ENCODE measurements around the gene SCNN1G. TPM values are rescaled to one million over a fixed set of nuclear protein-coding genes. Genes with fewer than 3 reads are reported as not detected.

Gene SCNN1G
- total and polyA plus RNA-seq, 9 of the 15 experiments (the other 6 are each of a cell fraction or from before 2014, with no cell fraction given), result not detected

- ChIA-PET CTCF (ENCODE audit: low intra/inter-chr PET ratio) (no interaction called here), POLR2A (no interaction called here)
- no peak overlapping the region for H3K4me3 ChIP-seq
- DNase-seq (ENCODE audit: extremely low read depth in 1 of 4, low spot score in 3 of 4), result no peak
- H3K9ac ChIP-seq (ENCODE audit: insufficient read depth in 1 of 2, low read depth in 2 of 2, low read length in 2 of 2), result no peak overlapping the region
- FAIRE-seq, result no peak
- 7% methylated on average over 5 of the region's 5 CpGs for WGBS (ENCODE audit: insufficient coverage, low coverage, missing lambda C conversion rate)
- H2AFZ ChIP-seq (ENCODE audit: low read depth, low read length), result no peak overlapping the region
- H3K9me1 ChIP-seq (ENCODE audit: control insufficient read depth, insufficient read depth, low read length), result no peaks in the 10 kb centered on the region
- TF ChIP-seq, protein P1, sequence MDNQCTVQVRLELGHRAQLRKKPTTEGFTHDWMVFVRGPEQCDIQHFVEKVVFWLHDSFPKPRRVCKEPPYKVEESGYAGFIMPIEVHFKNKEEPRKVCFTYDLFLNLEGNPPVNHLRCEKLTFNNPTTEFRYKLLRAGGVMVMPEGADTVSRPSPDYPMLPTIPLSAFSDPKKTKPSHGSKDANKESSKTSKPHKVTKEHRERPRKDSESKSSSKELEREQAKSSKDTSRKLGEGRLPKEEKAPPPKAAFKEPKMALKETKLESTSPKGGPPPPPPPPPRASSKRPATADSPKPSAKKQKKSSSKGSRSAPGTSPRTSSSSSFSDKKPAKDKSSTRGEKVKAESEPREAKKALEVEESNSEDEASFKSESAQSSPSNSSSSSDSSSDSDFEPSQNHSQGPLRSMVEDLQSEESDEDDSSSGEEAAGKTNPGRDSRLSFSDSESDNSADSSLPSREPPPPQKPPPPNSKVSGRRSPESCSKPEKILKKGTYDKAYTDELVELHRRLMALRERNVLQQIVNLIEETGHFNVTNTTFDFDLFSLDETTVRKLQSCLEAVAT (IDR thresholded peaks at IDR 0.05), result no peak
- TF ChIP-seq TCF7 (IDR thresholded peaks at IDR 0.05; ENCODE audit: borderline replicate concordance) (no peak), NFYB (IDR thresholded peaks at IDR 0.05; ENCODE audit: extremely low read depth, insufficient read length) (no peak), ARID3B (CRISPR knock-in tag; IDR thresholded peaks at IDR 0.05; ENCODE audit: borderline replicate concordance) (no peak), GATAD2B (IDR thresholded peaks at IDR 0.05; ENCODE audit: borderline replicate concordance) (no peak), ZNF143 (CRISPR knock-in tag; IDR thresholded peaks at IDR 0.05) (no peak)
- TF ChIP-seq, protein P2, sequence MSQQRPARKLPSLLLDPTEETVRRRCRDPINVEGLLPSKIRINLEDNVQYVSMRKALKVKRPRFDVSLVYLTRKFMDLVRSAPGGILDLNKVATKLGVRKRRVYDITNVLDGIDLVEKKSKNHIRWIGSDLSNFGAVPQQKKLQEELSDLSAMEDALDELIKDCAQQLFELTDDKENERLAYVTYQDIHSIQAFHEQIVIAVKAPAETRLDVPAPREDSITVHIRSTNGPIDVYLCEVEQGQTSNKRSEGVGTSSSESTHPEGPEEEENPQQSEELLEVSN (IDR thresholded peaks at IDR 0.05; ENCODE audit: borderline replicate concordance in 1 of 2, extremely low read depth in 1 of 2, insufficient read depth in 1 of 2, insufficient read length in 1 of 2, low read depth in 1 of 2, low read length in 1 of 2, poor library complexity in 1 of 2, severe bottlenecking in 1 of 2), result no peak
- ATAC-seq, result no peak
- BruUV-seq (replicated peaks), result no TSS peak
- in situ Hi-C loops (cut with MboI) (no loop called here), intact Hi-C loops (cut with micrococcal nuclease) (no loop called here)
- no peak overlapping the region for H3K4me2 ChIP-seq (ENCODE audit: insufficient read depth, low read length)
- H3K27ac ChIP-seq (ENCODE audit: extremely low read depth, low read depth, low read length), result no peak overlapping the region
- no peaks in the 10 kb centered on the region for H3K79me2 ChIP-seq (ENCODE audit: control insufficient read depth, insufficient read depth, low read length)
- H4K20me1 ChIP-seq (replicated peaks; ENCODE audit: control insufficient read depth, insufficient read depth, low read length), result no peaks in the 10 kb centered on the region
- no peaks in the 10 kb centered on the region for H3K36me3 ChIP-seq (ENCODE audit: control insufficient read depth, insufficient read depth, low read length)
- H3K9me3 ChIP-seq (replicated peaks; ENCODE audit: control insufficient read depth, insufficient read depth, low read depth, low read length), result no peaks in the 10 kb centered on the region
- H3K4me1 ChIP-seq (replicated peaks in 1 of 2; ENCODE audit: control insufficient read depth in 2 of 2, insufficient read depth in 2 of 2, low read length in 2 of 2), result no peaks in the 10 kb centered on the region
- H3K27me3 ChIP-seq (ENCODE audit: control insufficient read depth in 2 of 2, insufficient read depth in 2 of 2, low read length in 2 of 2), result peaks cover 2 to 5% of the 10 kb centered on the region in 2 experiments; a peak in 2 of 5 replicates
Measured at GRCh38 chr16:23252310-23252709, 69.8 kb downstream of the SCNN1G start.
